ENCODE results near the gene SHF.
"Not testable (repeated sequence)": the region's sequence is repeated elsewhere in the genome, so short reads cannot be mapped to it uniquely, and the experiment has no call there.

The SHF gene

GRCh38 chr15:45187894-45188830, at the start of gene SHF:
SHF (minus strand) TSS chr15:45187966; CDS start chr15:45187951, 15 bp downstream.
- DNase-seq: peak; percentile 65

- not testable (repeated sequence) for DNase-seq
Observed at GRCh38 chr15:45236806-45237205, 49.0 kb upstream of the SHF start.

- DNase-seq: no peak
Observed at GRCh38 chr15:45234562-45235235, 46.9 kb upstream of the SHF start.

GRCh38 chr15:45231864-45232562, 44.2 kb upstream of the SHF start:
- no peak for DNase-seq

- no peak for DNase-seq
Observed at GRCh38 chr15:45231132-45231531, 43.4 kb upstream of the SHF start.

GRCh38 chr15:45230245-45230965, 42.6 kb upstream of the SHF start:
- no peak for DNase-seq

- no peak for DNase-seq
Observed at GRCh38 chr15:45228931-45229330, 41.2 kb upstream of the SHF start.

- no peak for DNase-seq
Observed at GRCh38 chr15:45225506-45226273, 37.9 kb upstream of the SHF start.

GRCh38 chr15:45224621-45225217, 37.0 kb upstream of the SHF start:
- DNase-seq: no peak

- no peak for DNase-seq
Observed at GRCh38 chr15:45221967-45222366, 34.2 kb upstream of the SHF start.

- no peak for DNase-seq
Observed at GRCh38 chr15:45221053-45221599, 33.4 kb upstream of the SHF start.

GRCh38 chr15:45212493-45212892, 24.7 kb upstream of the SHF start:
- DNase-seq: no peak

- peak; percentile 56 for DNase-seq
Observed at GRCh38 chr15:45205192-45205591, 17.4 kb upstream of the SHF start.

- DNase-seq: no peak
Observed at GRCh38 chr15:45203182-45203581, 15.4 kb upstream of the SHF start.

- DNase-seq: no peak
Observed at GRCh38 chr15:45201869-45202268, 14.1 kb upstream of the SHF start.

- DNase-seq: no peak
Observed at GRCh38 chr15:45201557-45201859, 13.7 kb upstream of the SHF start.

- DNase-seq: peak; percentile 71
Observed at GRCh38 chr15:45200799-45201556, 13.2 kb upstream of the SHF start.

GRCh38 chr15:45200001-45200798, 12.4 kb upstream of the SHF start:
- peak; percentile 93 for DNase-seq

GRCh38 chr15:45199136-45199810, 11.5 kb upstream of the SHF start:
- no peak for DNase-seq
